Prostate gland (tissue), 1 donor: ENCODE results near the gene AS3MT.

ENCODE experiments used
- POLR2A ChIP-seq: fragments of 450-650 bp; IDR thresholded peaks from one replicate; pipeline ENCODE4 v1.6.1; 2016; ENCODE audit warnings: antibody characterized with exemption, mild to moderate bottlenecking
- POLR2AphosphoS5 ChIP-seq: sonication (generic); formaldehyde crosslinking; IDR thresholded peaks from one replicate; pipeline ENCODE4 v1.6.1; 2017; ENCODE audit warnings: antibody characterized with exemption

GRCh38 chr10:102880256-102880655 is 11.0 kb downstream of the AS3MT start:
- TF ChIP-seq POLR2A (no peak), POLR2AphosphoS5 (no peak)
